HS-5 (cell line): ENCODE measurements around the gene PIP4P1.
"Not testable (repeated sequence)": the region's sequence is repeated elsewhere in the genome, so short reads cannot be mapped to it uniquely, and the experiment has no call there.

Experiments
- DNase-seq: peaks from one replicate; pipeline ENCODE4 v3.0.0-alpha.2; 2012; ENCODE audit warnings: low read depth

Gene PIP4P1

DNA sequence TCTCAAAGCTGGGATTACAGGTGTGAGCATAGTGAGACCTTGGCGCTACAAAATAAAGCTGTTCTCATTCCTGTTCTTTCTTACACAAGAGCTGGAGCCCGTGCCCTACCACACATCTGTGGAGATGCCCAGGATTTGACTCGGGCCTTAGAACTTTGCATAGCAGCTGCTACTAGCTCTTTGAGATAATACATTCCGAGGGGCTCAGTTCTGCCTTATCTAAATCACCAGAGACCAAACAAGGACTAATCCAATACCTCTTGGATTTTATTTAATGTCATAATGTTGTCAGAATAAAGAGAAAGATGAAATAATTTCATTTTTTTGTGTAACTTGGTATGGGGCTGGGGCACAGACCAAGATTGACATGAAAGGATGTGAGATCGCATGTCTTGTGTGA is 15.5 kb upstream of the PIP4P1 start:
- no peak for DNase-seq

DNA sequence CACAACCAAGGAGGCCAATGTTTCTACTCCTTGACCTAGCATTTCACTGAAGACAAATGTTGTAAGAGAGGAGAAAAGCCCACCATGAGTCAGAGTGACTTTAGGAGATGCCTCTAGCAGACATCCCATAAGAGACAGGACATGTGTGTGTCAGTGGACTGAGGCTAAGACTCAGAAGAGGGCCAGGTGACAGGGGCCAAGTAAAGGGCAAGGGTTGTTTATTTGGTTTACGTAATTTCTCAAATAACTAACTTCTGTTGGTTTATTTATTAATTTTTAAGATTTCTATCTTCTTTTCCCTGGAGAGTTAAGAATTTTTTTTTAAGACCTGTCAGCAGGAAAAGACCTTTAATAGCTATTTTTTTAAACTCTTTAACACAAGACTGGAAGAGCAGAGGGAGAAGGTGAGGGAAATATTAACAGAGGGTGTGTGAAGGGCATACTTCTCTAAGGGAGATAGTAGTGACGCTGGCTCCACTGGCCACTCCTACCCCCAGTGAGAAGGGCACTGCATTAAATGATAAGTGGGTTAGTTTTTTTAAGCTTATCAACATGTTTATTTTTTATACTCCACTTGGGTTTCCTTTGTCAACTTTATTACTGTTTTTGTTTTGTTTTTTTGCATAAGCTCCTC is 11.4 kb upstream of the PIP4P1 start:
- no peak for DNase-seq

DNA sequence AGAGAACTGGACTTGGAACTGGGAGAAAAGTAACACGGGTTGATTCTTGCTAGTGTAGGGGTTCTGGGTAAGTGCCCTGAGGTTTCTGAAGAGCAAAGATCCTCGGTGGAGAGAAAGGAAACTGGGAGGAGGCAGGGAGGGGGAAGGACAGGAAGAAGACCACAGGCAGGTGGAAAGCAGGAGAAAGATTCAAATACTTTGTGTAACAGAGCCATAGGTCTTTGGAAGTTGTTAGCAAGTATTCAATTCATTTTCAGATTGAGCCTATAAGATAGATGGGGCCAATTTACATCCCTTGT is 9.3 kb upstream of the PIP4P1 start:
- DNase-seq, result no peak

DNA sequence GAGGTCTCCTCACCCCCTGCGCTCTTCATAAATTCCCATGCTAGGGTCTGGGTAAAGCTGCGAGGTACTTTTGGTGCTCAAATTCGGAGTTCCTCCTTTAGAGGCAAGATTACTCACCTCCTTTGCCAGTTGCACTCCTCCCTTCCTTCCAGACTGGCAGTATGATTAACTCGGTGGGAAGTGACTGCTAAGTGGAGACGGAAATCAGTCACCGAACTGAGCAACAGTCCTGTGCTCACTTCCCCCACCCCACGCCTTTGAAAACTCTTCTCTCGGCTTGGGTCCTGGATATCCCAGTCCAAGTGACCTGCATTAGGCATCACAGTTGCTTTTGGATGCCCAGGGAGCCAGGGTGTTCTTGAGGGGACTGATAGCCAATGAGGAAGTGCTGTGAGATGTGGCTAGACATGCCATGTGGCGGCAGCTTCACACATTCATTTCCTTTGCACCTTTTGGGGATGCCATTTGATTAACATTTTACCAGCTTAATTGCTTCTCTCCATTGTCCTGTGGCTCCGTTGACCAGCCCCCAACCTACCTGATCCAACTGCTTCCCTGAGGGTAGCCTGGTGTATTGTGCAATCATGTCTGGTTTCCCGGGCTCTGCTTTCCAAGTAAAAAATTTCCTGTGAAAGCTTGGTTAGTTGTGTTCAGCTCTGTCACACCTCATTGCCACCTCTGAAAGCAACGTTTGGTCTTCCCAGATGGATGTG is 8.8 kb upstream of the PIP4P1 start:
- peak; percentile 69 for DNase-seq

DNA sequence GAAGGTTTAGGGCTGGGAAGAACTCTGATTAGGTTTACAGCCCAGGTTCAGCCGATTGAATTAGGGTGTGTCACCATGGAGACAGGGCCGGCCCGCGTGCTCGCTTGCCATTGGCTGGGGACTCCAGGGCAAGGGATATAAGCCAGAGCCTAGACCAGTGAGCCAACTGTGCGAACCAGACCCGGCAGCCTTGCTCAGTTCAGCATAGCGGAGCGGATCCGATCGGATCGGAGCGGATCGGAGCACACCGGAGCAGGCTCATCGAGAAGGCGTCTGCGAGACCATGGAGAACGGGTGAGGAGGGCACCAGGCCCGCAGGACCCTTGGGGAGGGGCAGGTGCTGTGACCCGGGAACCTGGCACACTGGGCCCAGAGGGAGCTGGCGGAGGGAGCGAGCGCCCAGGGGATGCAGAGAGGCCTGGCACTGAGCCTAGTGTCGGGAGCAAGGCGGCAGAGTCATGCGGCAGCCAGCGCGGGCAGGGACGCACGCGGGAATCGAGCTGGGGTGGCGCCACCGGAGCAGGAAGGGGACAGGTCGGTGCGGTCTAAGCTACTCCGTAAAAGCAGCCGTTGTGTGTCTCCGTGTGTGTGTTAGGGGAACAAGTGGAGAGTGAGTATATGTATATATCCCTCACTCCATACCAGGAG is 8.1 kb upstream of the PIP4P1 start, which contains the start of gene PNP:
Gene PNP, plus strand, starts transcription at position 165 of the 648 bp plus-strand sequence. Its CDS starts 119 bp downstream, at position 284.
- peak; percentile 62 for DNase-seq

DNA sequence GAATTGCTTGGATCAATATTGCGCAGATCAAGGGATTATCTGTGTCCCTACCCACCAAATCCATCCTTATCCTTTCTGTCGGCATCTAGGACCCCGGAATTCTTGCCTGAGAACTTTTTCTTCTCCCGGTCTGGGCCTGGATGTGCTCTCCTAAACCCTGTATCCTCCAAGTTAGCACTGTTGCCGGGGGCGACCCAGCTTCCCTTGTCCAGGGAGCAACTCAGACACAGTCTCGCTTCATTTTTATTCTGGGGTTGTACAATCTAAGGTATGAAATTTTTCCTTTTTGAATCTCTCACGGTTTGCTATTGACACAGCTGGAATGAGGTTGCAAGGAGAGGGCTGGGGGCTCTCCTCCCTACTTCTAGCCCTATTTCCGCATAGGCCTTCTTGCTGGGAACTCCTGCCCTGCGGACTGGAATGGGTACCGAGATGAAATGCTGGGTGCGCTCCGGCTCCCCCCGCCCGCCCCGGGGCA is 7.6 kb upstream of the PIP4P1 start:
- DNase-seq, result no peak

DNA sequence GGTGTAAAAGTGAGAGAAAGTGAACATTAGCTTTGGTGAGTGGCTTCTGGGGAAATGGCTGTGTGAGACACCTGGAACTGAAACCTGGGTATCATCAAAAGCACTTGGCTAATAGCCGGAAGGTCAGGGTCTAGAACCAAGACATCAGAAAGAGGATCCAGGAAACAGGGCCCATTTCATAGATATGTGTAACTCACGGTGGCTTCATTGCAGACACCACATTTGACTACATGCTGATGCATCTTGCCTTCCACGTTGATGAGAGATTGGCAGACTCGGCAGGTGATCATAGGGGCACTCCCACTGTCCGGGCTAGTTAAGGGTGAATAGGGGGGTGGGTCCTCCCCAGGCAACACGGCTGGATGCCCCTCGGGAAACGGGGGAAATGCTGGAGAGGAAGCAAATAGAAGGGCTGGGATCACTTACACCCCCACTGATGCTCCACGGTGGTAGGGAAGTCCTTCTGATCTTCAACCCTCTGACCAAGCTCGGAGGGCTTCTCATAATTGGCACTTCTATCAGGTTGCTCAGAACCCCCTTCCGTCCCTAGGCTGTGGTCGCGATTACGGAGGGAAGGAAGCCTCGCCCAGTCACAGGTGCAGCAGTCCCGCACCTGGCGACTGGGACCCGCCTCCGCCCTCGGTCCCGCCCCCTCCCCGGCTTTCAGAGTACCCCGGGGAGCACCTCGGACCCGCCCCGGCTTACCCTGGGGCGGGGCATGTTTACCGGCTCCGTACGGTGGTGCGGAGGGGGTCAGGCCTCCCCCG is 593 bp downstream of the PIP4P1 start:
- no peak for DNase-seq

DNA sequence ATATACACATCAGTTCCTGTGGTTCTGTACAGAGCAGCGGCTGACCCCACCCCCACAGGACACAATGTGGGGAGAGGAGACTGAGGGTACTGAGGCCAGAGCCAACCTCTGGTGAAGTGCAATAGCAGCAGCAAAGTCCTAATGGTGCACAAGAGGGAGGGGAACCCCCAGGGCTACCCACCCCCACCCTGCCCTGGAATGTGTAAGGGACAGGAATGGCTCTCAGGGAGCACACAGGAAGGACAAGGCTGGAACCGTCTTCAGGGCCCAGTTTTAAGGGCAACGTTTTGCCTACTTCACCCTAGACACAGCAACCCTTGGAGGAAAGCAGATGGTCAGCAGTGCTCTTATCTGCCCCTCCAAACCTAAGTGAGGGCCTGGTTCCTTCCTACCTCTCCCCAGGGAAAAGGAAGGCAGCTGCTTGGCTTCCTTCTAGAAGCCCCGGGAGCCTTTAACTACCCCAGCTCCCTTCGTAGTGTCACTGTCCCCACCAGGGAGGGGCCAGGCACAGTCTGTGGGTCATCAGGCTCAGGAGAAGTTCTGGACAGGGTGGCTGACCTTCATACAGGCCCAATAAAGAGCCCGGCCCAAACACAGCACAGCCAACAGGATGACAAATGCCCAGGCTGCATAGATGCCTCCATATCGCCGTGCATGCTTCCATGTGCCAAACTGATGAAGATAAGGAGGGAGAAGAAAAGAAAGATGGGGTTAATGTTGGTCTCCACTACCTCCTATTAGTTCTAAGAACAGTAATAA is 3.0 kb downstream of the PIP4P1 start:
- DNase-seq, result no peak

DNA sequence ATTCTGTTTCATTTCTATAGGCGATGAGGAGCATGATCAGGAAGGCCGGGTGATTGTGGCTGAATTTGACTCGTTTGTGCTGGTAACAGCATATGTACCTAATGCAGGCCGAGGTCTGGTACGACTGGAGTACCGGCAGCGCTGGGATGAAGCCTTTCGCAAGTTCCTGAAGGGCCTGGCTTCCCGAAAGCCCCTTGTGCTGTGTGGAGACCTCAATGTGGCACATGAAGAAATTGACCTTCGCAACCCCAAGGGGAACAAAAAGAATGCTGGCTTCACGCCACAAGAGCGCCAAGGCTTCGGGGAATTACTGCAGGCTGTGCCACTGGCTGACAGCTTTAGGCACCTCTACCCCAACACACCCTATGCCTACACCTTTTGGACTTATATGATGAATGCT is 4.3 kb downstream of the PIP4P1 start:
- DNase-seq, result no peak

DNA sequence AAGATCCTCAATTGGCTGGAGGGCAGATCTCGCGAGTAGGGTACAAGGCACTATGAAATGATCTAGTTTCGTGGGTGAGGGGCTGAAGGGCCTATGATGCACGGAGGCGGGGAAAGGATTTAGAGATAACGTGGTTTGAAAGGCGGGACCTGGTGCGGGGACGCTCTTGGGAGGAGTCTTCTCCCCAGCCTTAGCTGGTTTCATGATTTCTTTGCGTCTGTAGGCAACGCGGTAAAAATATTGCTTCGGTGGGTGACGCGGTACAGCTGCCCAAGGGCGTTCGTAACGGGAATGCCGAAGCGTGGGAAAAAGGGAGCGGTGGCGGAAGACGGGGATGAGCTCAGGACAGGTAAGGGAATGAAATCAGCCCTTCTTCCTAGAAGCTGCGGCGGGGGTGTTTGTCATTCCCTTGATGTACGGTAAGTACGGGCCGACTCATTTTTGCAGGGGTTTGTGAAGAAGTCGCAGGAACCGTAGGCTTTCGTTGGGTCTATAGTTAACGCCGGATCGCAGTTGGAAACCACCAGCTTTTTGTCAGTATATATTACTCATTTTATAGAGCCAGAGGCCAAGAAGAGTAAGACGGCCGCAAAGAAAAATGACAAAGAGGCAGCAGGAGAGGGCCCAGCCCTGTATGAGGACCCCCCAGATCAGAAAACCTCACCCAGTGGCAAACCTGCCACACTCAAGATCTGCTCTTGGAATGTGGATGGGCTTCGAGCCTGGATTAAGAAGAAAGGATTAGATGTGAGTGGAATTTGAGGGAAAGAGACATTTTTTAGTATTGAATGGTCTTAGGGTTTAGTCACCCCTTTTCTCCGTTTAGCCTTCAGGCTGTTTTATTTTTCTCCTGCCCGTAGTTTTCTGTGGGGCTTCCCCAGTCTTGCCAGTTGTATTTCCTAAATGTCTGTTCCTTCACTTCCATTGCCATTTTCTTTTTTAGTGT is 5.6 kb downstream of the PIP4P1 start:
- DNase-seq, result no peak

DNA sequence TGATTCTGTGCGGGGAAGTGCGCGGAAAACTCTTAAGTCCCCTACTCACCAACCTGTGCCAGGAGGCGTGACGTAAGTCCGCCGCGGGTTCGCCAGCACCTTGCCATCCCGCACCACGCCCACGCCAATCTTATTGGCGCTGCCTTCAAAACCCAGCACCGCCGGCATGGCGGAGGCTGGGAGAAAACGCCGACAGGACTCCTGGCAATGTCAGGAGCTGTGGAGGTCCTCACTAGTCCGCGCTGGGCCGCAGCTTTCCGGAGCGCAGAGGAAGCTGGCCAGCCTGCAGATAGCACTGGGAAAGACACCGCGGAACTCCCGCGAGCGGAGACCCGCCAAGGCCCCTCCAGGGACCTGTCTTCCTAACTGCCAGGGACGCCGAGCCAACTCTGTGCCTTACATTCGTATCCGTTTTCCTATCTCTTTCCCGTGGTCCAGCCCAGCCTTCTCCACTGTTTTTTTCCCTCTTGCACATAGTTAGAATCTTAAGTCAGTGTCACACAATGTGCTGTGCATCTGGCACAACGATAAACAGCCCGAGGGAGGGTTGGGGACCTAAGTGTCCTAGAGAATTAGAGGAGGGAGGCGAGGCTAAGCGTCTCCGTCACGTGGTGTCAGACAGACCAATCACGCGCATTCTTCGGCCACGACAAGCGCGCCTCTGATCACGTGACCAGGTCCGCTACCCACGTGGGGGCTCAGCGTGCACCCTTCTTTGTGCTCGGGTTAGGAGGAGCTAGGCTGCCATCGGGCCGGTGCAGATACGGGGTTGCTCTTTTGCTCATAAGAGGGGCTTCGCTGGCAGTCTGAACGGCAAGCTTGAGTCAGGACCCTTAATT is 6.5 kb downstream of the PIP4P1 start, which contains the start of the genes APEX1 and OSGEP:
Gene APEX1, plus strand, starts transcription at position 711 of the 839 bp plus-strand sequence. CDS start 420 bp downstream, outside the sequence.
Gene OSGEP, minus strand, starts transcription at position 297 of the 839 bp plus-strand sequence. Its CDS starts 129 bp downstream, at position 168.
- DNase-seq, result peak; percentile 96

DNA sequence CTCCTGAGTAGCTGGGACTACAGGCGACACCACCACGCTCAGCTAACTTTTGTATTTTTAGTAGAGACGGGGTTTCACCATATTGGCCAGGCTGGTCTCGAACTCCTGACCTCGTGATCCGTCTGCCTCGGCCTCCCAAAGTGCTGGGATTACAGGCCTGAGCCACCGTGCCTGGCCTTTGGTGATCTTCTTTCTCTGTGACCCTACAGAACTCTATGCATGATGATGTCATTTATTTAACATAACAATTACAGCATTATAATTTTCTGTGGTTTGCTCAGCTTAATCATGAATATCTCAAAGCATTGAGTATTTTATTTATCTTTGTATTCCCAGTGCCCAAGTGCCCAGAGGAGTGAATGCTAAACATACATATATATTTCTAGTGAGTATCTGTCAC is 8.4 kb downstream of the PIP4P1 start:
- DNase-seq, result not testable (repeated sequence)

DNA sequence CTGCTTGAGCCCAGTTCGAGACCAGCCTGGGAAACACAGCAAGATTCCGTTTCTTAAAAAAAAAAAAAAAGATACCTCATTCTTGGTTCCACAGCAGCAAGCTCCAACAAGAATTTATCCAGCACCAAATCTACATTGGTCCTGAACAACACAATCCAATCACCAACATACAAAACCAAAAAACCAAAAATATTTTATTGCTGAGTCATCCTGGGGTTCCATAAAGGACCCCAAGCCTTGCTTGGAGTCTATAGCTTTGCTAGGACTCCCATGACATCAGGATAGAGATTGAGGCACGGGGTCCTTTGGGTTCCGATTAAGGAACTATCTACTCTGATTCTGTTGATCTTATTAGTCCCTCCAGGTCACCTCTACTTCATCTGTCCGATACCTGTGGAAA is 14.3 kb downstream of the PIP4P1 start:
- no peak for DNase-seq

DNA sequence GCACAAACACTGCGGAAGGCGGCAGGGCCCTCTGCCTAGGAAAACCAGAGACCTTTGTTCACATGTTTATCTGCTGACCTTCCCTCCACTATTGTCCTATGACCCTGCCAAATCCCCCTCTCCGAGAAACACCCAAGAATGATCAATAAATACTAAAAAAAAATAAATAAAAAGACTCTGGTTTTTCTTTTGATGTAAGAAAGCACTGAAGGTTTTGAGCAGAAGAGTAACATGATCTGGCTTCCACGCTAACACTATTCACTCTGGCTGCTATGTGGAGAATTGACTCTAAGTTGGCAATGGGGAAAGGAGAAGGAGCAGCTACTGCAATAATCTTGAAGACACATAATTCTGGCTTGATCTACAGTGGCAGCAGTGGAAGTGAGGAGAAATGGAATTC is 17.6 kb downstream of the PIP4P1 start:
- not testable (repeated sequence) for DNase-seq

DNA sequence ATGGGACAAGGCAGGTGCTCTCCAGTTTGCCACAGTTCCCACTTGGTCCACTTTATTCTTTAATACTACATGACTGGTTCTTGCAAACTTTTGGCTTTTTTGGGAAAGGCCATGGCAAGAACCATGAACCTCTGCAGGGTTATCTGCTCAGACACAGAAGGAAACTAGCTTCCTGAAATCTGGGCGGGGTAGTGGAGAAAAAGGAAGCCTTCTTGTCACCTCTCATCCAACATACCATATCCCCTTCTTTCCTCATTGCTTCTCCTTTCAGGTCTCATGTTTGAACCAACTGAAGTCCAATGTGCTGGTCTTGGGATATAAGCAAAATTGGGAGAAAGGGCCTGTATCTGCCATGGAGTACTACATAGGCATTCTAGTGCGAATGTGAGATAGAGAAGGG is 19.8 kb downstream of the PIP4P1 start:
- no peak for DNase-seq

DNA sequence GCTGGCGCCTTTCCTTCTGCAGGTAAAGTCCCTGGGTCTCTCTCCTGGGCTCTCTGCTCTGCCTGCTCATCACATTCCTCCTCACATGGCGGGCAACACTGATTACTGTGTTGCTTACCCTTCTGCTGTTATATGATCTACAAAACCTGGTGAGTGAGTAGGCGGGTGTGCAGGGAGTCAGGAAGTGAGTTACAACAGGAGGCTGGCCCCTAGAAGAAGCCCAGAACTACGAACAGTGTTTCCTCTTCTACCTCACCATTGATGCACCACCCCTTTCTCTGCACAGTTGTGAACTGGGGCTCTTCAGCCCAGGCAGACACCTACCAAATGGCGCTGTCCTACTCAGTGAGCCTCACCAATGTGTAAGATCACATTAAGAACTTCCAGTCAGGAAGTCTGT is 20.4 kb downstream of the PIP4P1 start:
- DNase-seq, result no peak

DNA sequence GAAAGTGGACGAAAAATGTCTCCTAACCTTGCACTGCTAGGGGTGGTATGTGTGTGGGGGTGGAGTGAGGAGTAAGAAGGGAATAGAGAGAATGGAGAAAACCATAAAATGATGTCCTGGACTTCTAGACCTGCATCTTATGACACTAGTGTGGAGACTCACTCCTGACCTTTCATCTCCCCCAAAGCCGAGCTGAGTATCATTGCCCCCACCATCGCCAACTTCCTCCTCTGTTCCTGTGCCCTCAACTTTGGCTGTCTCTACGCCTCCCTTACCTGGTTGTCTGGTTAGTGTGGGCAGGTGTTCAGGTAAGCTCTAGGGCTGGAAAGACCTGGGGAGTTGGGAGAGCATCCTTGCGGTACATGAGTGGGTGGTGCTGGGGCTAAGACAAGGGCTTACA is 20.8 kb downstream of the PIP4P1 start:
- DNase-seq, result no peak

DNA sequence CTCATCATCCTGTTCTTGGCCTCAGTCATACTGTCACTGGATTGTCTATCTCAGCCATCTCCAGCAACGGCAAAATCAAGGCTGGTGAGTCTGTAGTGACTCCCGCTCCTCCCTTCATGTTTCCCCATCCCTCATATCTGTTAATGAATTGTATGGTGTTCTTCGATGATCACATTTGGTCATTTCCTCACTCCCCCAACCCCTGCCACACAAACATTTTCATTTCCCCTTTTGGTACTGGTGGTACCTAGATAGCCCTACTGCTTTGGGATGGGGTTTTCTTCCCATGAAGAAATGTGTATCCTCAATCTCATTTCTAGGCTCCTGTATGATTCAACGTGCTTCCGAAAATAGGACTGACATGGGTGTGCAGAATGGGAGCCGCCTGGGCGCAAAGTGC is 22.6 kb downstream of the PIP4P1 start:
- no peak for DNase-seq

DNA sequence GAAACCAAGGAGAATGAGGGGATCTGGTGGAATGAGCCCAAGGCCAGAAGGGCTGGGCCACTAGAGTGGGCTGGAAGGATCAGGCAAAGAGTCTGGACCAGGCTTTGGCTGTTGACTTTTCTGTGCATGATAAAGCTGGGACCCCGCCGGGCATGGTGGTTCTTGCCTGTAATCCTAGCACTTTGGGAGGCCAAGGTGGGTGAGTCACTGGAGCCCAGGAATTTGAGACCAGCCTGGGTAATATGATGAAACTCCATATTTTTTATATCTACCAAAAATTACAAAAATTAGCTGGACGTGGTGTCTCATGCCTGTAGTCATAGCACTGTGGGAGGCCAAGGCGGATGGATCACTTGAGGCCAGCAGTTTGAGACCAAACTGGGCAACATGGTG is 24.9 kb downstream of the PIP4P1 start:
- peak; percentile 49 for DNase-seq
